IPS-18c (cell line): Measurements from ENCODE around the gene EEFSEC.

Experiments
- H3K4me3 ChIP-seq: 2 replicates; pipeline ENCODE4 v1.7.0; 2013; ENCODE audit warnings: low read depth, mild to moderate bottlenecking, low read length, moderate library complexity; ENCODE audit not compliant: insufficient read depth
- H3K9me3 ChIP-seq: one replicate; pipeline ENCODE4 v1.6.1; 2013; ENCODE audit warnings: mild to moderate bottlenecking, low read length, moderate library complexity; ENCODE audit not compliant: control insufficient read depth, insufficient read depth

EEFSEC gene

DNA sequence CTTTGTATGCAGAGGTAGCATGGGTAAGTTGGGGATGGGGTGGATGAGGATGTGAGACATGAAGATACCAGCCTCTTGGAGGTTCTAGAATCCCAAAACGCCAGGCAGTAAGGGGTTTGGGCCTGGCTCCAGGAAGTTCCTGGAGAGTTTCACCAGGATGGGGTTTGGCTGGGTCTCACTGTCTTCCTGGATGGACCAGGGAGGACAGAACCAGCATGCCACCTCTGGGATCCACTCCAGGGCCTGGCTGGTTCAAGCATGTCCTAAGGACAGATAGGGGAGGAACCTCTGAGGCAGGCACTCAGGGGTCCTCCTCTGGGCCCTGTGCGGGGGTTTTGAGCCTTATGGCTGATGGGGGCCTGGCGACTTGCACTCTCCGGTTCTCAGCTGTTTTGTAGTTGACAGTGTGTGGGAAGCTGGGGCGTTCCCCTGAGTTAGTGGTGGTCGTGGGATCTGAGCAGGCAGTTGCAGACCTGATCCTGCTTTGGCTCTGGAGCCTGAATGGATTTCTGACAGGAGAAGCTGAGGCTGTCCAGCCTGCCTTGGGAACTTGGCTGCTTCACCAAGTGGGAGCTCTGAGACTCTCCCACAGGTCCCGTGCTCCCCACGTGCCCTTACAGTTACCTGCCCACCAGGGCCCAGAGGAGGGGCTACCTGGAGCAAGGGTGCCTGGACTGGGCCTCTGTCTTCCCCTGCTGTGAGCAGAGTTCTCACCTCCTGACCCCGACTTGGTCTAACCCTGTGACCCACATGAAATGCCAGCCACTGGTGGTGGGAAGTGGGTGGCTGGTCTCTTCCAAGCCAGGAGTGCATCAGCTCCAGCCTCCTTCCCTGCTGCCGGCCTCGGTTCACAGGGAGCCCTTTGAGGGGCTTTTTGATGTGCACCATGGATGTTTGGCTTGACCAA, 128.4 kb downstream of the EEFSEC start:
- no peak overlapping the region; the same call in 1 of the 2 replicates for H3K4me3 ChIP-seq
- no peaks in the 10 kb centered on the region for H3K9me3 ChIP-seq

GRCh38 chr3:128282380-128283196, 129.3 kb downstream of the EEFSEC start:
- Histone ChIP-seq H3K4me3 (no peak overlapping the region), H3K9me3 (no peaks in the 10 kb centered on the region)

GRCh38 chr3:128283421-128283820, 130.1 kb downstream of the EEFSEC start:
- no peak overlapping the region for H3K4me3 ChIP-seq
- H3K9me3 ChIP-seq, result no peaks in the 10 kb centered on the region

- Histone ChIP-seq H3K4me3 (no peak overlapping the region), H3K9me3 (no peaks in the 10 kb centered on the region)
Observed at GRCh38 chr3:128285042-128285966, 132.0 kb downstream of the EEFSEC start.

- Histone ChIP-seq H3K4me3 (no peak overlapping the region), H3K9me3 (no peaks in the 10 kb centered on the region)
Observed at GRCh38 chr3:128285967-128286321, 132.7 kb downstream of the EEFSEC start.

GRCh38 chr3:128286691-128287090, 133.4 kb downstream of the EEFSEC start:
- Histone ChIP-seq H3K9me3 (no peaks in the 10 kb centered on the region), H3K4me3 (no peak overlapping the region)

- H3K9me3 ChIP-seq, result no peaks in the 10 kb centered on the region
Observed at GRCh38 chr3:128287216-128287615, 133.9 kb downstream of the EEFSEC start.

GRCh38 chr3:128289534-128289933, 136.3 kb downstream of the EEFSEC start:
- Histone ChIP-seq H3K9me3 (peaks cover 2% of the 10 kb centered on the region), H3K4me3 (no peak overlapping the region)

More at GRCh38 chr3:128287216-128287615, 133.9 kb downstream of the EEFSEC start:
- H3K4me3 ChIP-seq, result no peak overlapping the region

DNA sequence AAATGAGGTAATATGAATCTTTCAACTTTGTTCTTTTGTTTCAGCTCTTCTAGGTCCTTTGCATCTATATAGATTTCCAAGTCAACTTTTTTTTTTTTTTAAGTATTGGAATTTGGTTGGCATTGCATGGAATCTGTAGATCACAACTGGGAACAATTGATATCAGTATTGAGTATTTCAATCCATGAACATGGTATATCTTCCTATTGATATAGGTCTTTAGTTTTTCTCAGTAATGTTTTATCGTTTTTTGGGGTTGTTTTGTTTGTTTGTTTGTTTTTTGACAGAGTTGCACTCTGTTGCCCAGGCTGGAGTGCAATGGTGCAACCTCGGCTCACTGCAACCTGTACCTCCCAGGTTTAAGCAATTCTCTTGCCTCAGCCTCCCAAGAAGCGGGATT, 137.2 kb downstream of the EEFSEC start:
- peaks cover 2% of the 10 kb centered on the region for H3K9me3 ChIP-seq
- H3K4me3 ChIP-seq, result no peak overlapping the region

- peaks cover 2% of the 10 kb centered on the region for H3K9me3 ChIP-seq
- H3K4me3 ChIP-seq, result no peak overlapping the region
Observed at GRCh38 chr3:128293930-128294329, 140.6 kb downstream of the EEFSEC start.

DNA sequence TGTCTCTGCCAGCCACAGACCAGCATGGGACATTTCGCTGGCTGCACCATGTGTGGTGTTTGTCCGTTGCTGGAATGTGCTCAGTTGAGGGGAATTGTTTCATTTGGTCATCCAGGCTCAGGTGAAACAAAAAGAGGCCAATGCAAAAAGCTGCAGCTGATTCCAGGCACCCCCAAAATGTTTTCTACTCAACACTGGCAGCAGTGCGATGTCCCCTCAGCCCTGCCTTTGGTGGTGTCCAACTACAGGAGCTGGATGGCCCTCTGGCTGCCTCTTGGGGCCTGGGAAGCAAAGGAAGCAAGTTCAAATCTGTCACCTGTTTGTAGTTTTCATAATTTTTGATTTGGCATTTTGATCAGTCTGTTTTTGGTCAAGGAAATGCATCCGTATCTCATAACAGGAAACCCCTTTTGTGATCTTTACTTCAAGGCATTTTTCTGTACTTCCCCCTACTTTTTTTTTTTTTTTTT, 141.8 kb downstream of the EEFSEC start:
- no peak overlapping the region for H3K4me3 ChIP-seq

GRCh38 chr3:128296469-128297251, 143.4 kb downstream of the EEFSEC start:
- peaks cover 2% of the 10 kb centered on the region for H3K9me3 ChIP-seq
- H3K4me3 ChIP-seq, result no peak overlapping the region; the same call in 1 of the 2 replicates

More for the DNA sequence above, 141.8 kb downstream of the EEFSEC start:
- H3K9me3 ChIP-seq, result peaks cover 2% of the 10 kb centered on the region

- no peak overlapping the region for H3K4me3 ChIP-seq
- peaks cover 2% of the 10 kb centered on the region for H3K9me3 ChIP-seq
Observed at GRCh38 chr3:128297401-128298138, 144.3 kb downstream of the EEFSEC start.

GRCh38 chr3:128301186-128302023, 148.1 kb downstream of the EEFSEC start:
- H3K4me3 ChIP-seq, result no peak overlapping the region

GRCh38 chr3:128306481-128306880, 153.2 kb downstream of the EEFSEC start:
- Histone ChIP-seq H3K9me3 (no peaks in the 10 kb centered on the region), H3K4me3 (no peak overlapping the region)

More at GRCh38 chr3:128301186-128302023, 148.1 kb downstream of the EEFSEC start:
- H3K9me3 ChIP-seq, result no peaks in the 10 kb centered on the region
